ENCODE results near the gene SRI. TPM values are rescaled to one million over a fixed set of nuclear protein-coding genes. Genes with fewer than 3 reads are reported as not detected.

Gene SRI
- total RNA-seq, 1 experiment from 2014 or later = 136 TPM

DNA sequence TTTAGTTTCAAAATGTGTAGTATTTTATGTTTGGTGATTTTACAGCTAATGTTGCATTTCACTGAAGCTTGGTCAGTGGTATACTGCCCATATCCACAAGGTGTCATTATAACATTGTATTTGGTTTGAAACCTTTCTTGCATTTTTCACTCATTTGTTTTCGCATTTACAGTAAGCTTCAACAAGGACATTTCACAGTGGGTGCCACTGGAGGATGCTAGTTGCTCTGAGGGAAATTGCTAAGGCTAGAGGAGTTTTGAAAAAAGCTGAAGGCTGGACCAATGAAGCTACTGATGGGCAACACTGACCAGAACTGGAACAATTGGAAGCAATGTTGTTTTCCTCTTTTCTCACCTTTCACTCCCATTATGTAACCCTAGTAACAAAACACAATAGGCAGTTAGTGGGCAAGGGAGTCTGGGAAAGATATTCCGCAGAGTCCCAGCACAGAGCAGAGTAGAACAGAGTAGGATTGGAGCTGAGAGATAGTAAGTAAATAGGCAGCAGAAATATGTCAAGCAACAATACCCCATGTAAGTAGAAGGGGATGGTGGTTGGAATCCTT, 23.6 kb upstream of the SRI start:
- no peak overlapping the region for H3K27ac ChIP-seq (ENCODE audit: insufficient read length, low read depth, low read length)
- H4K8ac ChIP-seq (replicated peaks; ENCODE audit: insufficient read length, low read depth, low read length) = no peak overlapping the region
- no peak overlapping the region for H3K4me2 ChIP-seq (ENCODE audit: insufficient read depth, insufficient read length, low read length)
- no peak overlapping the region for H3K56ac ChIP-seq (ENCODE audit: insufficient read length, low read depth, low read length)
- H3K4ac ChIP-seq (ENCODE audit: low read depth, low read length) = no peak overlapping the region
- H4K5ac ChIP-seq (ENCODE audit: insufficient read length, low read depth, low read length) = no peak overlapping the region
- no peaks in the 10 kb centered on the region for H3K27me3 ChIP-seq (ENCODE audit: insufficient read depth, low read length)
- peak; percentile 34 for DNase-seq
- no peaks in the 10 kb centered on the region for H3K23me2 ChIP-seq (ENCODE audit: insufficient read length, low read depth, low read length, poor library complexity, severe bottlenecking)
- no peak overlapping the region for H3K18ac ChIP-seq (ENCODE audit: insufficient read length, low read depth, low read length)
- Mint-ChIP-seq H3K4me1 (peaks cover 4 to 6% of the 10 kb centered on the region in 2 experiments), H3K4me3 (no peak overlapping the region), H3K27ac (no peak overlapping the region), H3K36me3 (ENCODE audit: insufficient read depth in 1 of 3, low read depth in 3 of 3) (no peaks in the 10 kb centered on the region; a peak in 1 of 7 replicates), H3K9me3 (no peaks in the 10 kb centered on the region; a peak in 1 of 5 replicates), H3K27me3 (ENCODE audit: low read depth) (no peaks in the 10 kb centered on the region; the same call in 1 of the 2 replicates)
- H3K23ac ChIP-seq (ENCODE audit: insufficient read length, low read depth, low read length) = no peak overlapping the region
- H2BK5ac ChIP-seq (ENCODE audit: insufficient read length, low read length) = no peak overlapping the region
- no peak overlapping the region for H3K14ac ChIP-seq (ENCODE audit: insufficient read depth, low read length)
- no CpG with 5 or more reads among the region's 2 CpGs for WGBS (ENCODE audit: extremely low coverage, insufficient read length, low lambda C conversion rate)
- TF ChIP-seq, protein P1, sequence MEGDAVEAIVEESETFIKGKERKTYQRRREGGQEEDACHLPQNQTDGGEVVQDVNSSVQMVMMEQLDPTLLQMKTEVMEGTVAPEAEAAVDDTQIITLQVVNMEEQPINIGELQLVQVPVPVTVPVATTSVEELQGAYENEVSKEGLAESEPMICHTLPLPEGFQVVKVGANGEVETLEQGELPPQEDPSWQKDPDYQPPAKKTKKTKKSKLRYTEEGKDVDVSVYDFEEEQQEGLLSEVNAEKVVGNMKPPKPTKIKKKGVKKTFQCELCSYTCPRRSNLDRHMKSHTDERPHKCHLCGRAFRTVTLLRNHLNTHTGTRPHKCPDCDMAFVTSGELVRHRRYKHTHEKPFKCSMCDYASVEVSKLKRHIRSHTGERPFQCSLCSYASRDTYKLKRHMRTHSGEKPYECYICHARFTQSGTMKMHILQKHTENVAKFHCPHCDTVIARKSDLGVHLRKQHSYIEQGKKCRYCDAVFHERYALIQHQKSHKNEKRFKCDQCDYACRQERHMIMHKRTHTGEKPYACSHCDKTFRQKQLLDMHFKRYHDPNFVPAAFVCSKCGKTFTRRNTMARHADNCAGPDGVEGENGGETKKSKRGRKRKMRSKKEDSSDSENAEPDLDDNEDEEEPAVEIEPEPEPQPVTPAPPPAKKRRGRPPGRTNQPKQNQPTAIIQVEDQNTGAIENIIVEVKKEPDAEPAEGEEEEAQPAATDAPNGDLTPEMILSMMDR (conservative IDR thresholded peaks at IDR 0.05) = peak; percentile 88
- no peaks in the 10 kb centered on the region for H3K4me1 ChIP-seq (ENCODE audit: insufficient read depth, low read length)
- H2BK20ac ChIP-seq (ENCODE audit: low read depth, low read length, poor library complexity, severe bottlenecking) = no peak overlapping the region
- H2AK5ac ChIP-seq (ENCODE audit: insufficient read length, low read length) = no peak overlapping the region
- no peaks in the 10 kb centered on the region for H3K79me2 ChIP-seq (ENCODE audit: insufficient read depth, low read length)
- no peaks in the 10 kb centered on the region for H3K9me3 ChIP-seq (ENCODE audit: control insufficient read depth, low read depth, low read length)
- H2BK15ac ChIP-seq (ENCODE audit: low read depth, low read length) = no peak overlapping the region
- H3K79me1 ChIP-seq (ENCODE audit: insufficient read depth, low read depth, low read length, poor library complexity, severe bottlenecking) = no peaks in the 10 kb centered on the region
- H4K91ac ChIP-seq (ENCODE audit: insufficient read length, low read depth, low read length) = no peak overlapping the region
- no peak overlapping the region for H2AFZ ChIP-seq (ENCODE audit: low read length)
- no peak overlapping the region for H2BK120ac ChIP-seq (ENCODE audit: low read depth, low read length, poor library complexity, severe bottlenecking)
- H3T11ph ChIP-seq (ENCODE audit: low read length) = no peak overlapping the region
- H3K9ac ChIP-seq (ENCODE audit: extremely low read depth, insufficient read length, low read length) = no peak overlapping the region
- H2BK12ac ChIP-seq (ENCODE audit: insufficient read length, low read depth, low read length) = no peak overlapping the region
- no peaks in the 10 kb centered on the region for H4K20me1 ChIP-seq (ENCODE audit: control insufficient read depth, insufficient read depth, insufficient read length)
